ENCODE measurements around the gene CFAP221.

The CFAP221 gene

GRCh38 chr2:119696494-119697030, 152.3 kb downstream of the CFAP221 start:
- H3K27me3 ChIP-seq (replicated peaks; ENCODE audit: control insufficient read depth, insufficient read depth, low read length), result no peaks in the 10 kb centered on the region
- H3K4me3 ChIP-seq (replicated peaks; ENCODE audit: low read depth, low read length), result no peak overlapping the region
- TF ChIP-seq CTCF (IDR thresholded peaks at IDR 0.05; ENCODE audit: insufficient read depth, low read length, poor library complexity, severe bottlenecking), result no peak
- no peaks in the 10 kb centered on the region for H3K36me3 ChIP-seq (ENCODE audit: control insufficient read depth, insufficient read depth, low read length)
- DNase-seq (ENCODE audit: extremely low read depth, insufficient read length), result no peak

GRCh38 chr2:119697290-119698020, 153.2 kb downstream of the CFAP221 start:
- Histone ChIP-seq H3K27me3 (replicated peaks; ENCODE audit: control insufficient read depth, insufficient read depth, low read length) (no peaks in the 10 kb centered on the region), H3K36me3 (ENCODE audit: control insufficient read depth, insufficient read depth, low read length) (no peaks in the 10 kb centered on the region), H3K4me3 (replicated peaks; ENCODE audit: low read depth, low read length) (no peak overlapping the region)
- no peak for TF ChIP-seq CTCF (IDR thresholded peaks at IDR 0.05; ENCODE audit: insufficient read depth, low read length, poor library complexity, severe bottlenecking)
- DNase-seq (ENCODE audit: extremely low read depth, insufficient read length), result no peak

- no peaks in the 10 kb centered on the region for H3K27me3 ChIP-seq (replicated peaks; ENCODE audit: control insufficient read depth, insufficient read depth, low read length)
- no peaks in the 10 kb centered on the region for H3K36me3 ChIP-seq (ENCODE audit: control insufficient read depth, insufficient read depth, low read length)
- no peak for TF ChIP-seq CTCF (IDR thresholded peaks at IDR 0.05; ENCODE audit: insufficient read depth, low read length, poor library complexity, severe bottlenecking)
- no peak for DNase-seq (ENCODE audit: extremely low read depth, insufficient read length)
- H3K4me3 ChIP-seq (replicated peaks; ENCODE audit: low read depth, low read length), result no peak overlapping the region
Measured at GRCh38 chr2:119698246-119698645, 154.0 kb downstream of the CFAP221 start.

GRCh38 chr2:119699016-119699606, 154.9 kb downstream of the CFAP221 start:
- no peaks in the 10 kb centered on the region for H3K27me3 ChIP-seq (replicated peaks; ENCODE audit: control insufficient read depth, insufficient read depth, low read length)
- no peak for DNase-seq (ENCODE audit: extremely low read depth, insufficient read length)
- H3K4me3 ChIP-seq (replicated peaks; ENCODE audit: low read depth, low read length), result no peak overlapping the region
- H3K36me3 ChIP-seq (ENCODE audit: control insufficient read depth, insufficient read depth, low read length), result no peaks in the 10 kb centered on the region
- TF ChIP-seq CTCF (IDR thresholded peaks at IDR 0.05; ENCODE audit: insufficient read depth, low read length, poor library complexity, severe bottlenecking), result no peak

GRCh38 chr2:119700866-119701265, 156.6 kb downstream of the CFAP221 start:
- Histone ChIP-seq H3K27me3 (replicated peaks; ENCODE audit: control insufficient read depth, insufficient read depth, low read length) (no peaks in the 10 kb centered on the region), H3K4me3 (replicated peaks; ENCODE audit: low read depth, low read length) (no peak overlapping the region), H3K36me3 (ENCODE audit: control insufficient read depth, insufficient read depth, low read length) (no peaks in the 10 kb centered on the region)
- DNase-seq (ENCODE audit: extremely low read depth, insufficient read length), result no peak
- TF ChIP-seq CTCF (IDR thresholded peaks at IDR 0.05; ENCODE audit: insufficient read depth, low read length, poor library complexity, severe bottlenecking), result no peak

Measured in GM06990 (cell line).